ENCODE results near the gene IPO5.
"Not testable (repeated sequence)": the region's sequence is repeated elsewhere in the genome, so short reads cannot be mapped to it uniquely, and the experiment has no call there.

Gene IPO5

DNA sequence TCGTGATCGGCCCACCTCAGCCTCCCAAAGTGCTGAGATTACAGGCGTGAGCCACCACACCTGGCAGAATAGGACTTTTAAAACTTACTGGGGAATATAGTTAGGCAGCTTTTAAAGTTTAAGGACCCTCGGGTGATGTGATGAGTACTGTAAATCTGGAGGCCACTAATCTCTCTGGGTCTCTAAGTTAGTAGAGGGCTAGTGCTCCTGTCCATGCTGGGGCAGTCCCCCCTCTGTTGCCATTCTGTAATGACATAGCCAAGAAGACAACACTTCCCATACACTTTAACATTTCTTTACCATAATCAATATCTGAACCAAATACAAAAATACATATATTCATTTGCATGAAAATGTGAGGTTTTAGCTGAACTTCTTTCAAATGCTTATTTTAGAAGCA, 65.7 kb downstream of the IPO5 start:
- DNase-seq: no peak

DNA sequence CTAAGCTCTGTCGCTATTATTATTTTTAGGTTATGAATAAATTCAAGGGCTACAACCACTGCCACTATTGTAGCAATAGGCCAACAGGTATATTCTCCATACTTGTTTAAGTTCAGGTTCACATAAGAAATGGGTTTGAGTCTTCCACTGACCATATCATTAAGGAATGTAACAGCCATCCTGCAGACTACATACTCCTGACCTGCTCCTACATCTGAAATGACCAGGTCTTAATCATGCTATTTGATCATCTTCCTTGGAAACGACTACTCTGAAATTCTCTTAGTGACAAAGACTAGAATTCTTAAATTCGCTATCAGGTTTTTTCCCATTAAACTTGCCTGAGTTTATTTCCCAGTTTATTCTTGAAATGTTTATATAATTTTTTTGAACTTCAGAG, 66.8 kb downstream of the IPO5 start:
- no peak for DNase-seq

DNA sequence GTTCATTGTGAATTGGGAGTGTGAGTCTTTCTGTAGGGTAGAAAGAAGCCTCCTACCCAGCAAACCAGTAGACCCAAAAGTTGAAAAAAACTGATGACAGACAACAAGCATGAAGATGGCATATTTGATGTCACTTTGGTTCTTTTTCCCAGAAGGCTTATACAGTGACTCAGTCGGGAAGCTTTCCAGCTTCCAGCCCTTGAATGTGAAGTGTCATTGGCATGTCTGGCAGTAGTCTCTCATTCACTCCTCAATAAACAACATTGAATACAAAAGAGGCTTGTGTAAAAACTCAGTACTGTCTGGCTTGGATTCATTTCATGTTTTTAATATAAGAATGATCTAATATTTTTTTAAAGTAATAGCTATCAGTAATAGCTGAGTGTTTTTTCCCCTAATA, 68.7 kb downstream of the IPO5 start:
- no peak for DNase-seq

DNA sequence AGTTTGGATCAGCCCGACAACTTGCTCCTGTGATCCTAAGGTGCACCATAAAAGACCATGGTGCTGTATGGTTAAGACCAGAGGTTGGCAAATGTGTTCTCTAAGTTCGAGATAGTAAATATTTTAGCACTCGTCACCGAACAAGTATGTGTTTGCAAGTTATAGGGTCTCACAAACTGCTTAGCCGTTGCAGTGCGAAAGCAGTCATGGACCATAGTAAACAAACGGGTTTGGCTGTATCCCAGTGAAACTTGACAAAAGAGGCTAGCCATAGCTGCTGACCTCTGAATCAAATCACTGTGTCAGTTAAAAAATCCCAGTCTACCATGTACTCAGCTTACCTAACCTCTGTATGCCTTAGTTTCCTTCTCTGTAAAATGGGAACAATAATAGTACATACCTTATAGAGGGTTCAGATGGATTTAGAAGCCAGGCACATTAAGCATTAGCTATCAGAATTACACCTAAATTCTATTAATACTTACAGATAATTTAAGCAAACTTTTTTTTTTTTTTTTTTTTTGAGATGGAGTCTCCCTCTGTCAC, 72.1 kb downstream of the IPO5 start:
- DNase-seq: no peak

DNA sequence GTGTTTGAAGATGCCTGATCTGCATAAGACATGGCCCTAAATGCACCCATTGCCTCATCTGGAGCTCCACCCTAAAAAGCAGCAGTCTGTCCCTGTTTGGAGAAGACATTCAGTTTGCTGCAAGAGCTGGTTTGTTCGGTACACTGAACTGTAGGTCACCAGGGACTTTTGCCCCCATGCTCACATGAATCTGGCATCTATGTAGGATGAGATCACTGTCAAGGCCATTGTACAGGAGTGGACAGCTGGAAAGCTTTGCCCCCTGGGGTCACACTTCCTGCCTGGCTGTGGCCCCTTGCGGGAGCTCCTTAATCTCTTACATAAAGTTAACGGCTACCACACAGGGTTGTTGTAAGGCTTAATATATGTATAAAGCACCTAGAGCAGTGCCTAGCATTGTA, 73.0 kb downstream of the IPO5 start:
- DNase-seq: peak in 1 of 2 experiments; percentile 14

DNA sequence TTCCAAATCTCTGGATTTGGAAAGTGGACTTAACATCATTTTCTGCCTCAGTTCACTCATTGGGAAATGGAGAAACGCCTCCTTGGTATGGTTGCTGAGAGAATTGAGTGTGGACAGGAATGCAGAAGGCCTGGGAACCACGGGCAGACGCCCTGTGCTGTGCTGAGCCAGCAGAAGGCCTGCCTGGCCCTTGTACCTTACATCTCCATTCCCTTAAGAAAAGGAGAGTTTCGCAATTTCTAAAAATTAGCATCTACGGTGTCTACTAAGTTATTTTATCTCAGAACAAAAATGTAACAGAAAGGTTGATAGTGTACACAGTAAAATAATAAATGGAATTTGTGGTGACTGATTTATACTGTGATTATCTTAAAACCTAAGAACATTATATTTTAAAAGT, 78.7 kb downstream of the IPO5 start:
- no peak for DNase-seq

DNA sequence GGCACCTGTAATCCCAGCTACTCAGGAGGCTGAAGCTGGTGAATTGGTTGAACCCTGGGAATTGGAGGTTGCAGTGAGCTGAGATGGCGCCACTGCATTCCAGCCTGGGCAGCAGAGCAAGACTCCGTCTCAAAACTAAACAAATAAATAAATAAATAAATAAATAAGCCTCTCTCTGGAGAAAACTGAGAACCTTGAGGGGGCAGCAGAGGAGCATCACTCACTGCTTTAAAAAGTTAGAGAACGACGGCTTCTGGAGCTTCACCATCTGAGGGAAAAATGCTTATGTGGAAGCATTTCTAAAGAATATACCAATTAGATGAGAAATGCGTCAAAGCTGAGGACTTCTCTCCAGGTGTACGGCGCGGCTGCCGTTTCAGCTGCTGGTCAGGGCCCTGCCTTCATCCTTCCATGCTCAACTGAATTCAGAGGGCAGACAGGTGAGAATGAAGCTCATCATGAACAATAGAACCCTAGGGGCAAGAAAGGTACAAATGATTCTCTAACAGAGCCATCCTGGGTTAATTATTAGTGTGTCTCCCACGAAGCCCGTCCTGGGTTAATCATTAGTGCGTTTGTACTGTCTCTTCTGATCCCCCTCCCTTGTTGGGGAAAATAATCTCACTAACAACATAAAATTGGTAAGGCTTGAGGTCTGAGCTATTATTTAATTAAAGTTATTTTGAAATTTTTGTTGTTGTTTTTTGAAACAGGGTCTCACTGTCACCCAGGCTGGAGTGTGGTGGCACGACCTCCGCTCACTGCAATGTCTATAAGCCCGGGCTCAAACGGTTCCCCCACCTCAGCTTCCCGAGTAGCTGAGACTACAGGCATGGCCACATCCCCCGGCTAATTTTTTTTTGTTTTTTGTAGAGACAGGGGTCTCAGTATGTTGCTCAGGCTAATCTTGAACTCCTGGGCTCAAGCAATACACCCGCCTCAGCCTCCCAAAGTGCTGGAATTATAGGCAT, 80.1 kb downstream of the IPO5 start:
- DNase-seq: no peak

DNA sequence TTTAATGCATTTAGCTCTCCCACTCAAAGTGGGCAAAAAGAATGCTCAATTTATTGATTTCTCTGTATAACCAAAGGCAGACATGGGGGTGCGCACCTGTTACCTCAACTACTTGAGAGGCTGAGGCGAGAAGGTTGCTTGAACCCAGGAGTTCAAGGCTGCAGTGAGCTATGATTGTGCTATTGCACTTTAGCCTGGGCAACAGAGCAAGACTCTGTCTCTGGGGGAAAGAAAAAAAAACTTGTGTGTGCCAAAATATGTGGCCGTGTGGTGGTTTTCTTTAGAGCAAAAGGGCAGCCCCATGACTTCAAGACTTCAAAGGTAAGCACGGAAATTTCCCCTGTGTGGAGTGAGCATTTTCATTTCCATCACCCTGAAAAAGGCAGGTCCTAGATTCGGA, 81.9 kb downstream of the IPO5 start:
- DNase-seq: no peak

DNA sequence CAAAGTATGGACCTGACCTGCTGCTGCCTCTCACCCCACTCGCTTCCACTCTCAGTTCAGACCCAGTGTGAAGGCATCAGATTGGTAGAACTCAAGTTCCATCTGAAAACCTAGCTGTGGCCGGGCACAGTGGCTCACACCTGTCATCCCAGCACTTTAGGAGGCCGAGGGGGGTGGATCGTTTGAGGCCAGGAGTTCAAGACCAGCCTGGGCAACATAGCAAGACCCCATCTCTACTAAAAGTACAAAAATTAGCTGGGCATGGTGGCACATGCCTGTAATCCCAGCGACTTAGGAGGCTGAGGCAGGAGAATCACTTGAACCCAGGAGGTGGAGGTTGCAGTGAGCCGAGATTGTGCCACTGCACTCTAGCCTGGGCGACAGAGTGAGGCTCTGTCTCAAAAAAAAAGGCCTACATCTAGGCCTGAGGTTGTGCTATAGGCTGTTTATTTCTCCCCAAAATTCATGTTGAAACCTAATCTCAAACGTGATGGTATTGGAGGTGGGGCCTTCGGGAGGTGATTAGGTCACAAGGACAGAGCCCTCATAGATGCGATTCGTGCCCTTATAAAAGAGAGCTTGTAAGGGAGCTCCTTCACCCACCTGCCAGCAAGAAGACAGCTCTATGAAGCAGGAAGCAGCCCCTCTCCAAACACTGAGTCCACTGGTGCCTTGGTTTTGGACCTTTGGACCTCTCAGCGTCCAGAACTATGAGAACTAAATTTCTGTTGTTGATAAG, 83.3 kb downstream of the IPO5 start:
- DNase-seq: not testable (repeated sequence)

DNA sequence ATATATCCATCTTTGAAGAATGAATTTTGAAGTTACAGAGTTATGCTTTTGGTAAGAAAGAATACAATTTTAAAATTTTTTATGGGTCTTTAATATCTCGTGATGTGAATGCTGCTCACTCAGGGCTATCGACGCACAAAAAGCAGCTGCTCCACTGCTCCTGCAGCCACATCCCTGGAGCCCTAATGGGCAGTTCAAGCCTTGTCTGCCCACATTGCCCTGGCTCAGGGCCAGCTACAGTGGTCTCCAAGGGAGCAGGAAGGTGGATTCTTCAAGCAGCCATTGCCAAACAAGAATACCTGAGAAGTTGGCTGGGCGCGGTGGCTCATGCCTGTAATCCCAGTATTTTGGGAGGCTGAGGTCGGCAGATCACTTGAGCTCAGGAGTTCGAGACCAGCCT, 85.8 kb downstream of the IPO5 start:
- no peak for DNase-seq

DNA sequence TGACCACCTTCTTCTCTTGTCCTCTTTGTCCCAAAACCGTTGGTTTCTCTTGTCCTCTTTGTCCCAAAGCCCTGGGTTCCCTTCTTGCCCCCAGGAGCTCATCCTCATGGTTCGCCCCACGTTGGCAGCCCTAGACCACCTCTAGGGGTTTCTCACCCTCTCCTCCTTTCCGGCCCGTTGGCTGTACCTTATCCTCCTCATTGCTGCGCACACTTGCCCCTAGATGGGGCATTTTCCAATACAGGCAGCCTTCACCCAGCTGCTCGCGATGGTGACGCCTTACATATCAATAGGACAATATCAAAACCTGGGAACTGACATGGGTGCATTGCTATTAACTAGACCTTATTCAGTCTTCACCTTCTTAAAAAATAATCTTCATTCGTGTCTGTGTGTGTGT, 86.5 kb downstream of the IPO5 start:
- no peak for DNase-seq

DNA sequence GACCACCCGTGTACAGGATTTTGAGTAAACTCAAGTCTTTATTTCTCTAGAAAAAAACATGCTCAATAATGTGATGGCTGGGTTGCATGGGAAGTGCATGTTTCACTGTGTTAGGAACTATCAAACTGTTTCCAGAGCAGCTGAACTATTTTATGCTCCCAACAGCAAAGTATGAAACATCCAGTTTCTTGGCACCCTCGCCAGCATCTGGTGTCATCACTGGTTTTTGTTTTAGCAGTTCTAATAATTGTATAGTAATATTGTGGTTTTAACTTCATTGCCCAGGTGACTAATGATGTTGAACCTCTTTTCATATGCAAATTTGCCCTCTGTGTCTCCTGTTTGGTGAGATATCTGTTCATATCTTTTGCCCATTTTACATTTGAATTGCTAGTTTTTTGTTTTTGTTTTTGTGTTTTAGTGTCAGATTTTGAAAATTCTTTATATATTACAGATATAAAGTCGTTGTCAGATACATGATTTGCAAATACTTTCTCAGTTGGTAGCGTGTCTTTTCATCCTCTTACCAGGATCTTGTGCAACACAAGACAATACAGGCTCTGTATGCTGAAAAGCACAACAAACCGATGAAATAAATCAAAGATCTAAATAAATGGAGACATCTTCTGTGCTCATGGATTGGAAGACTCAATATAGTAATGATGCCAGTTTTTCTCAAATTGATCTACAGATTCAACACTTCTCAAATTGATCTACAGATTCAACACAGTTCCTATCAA, 87.8 kb downstream of the IPO5 start:
- DNase-seq: no peak

DNA sequence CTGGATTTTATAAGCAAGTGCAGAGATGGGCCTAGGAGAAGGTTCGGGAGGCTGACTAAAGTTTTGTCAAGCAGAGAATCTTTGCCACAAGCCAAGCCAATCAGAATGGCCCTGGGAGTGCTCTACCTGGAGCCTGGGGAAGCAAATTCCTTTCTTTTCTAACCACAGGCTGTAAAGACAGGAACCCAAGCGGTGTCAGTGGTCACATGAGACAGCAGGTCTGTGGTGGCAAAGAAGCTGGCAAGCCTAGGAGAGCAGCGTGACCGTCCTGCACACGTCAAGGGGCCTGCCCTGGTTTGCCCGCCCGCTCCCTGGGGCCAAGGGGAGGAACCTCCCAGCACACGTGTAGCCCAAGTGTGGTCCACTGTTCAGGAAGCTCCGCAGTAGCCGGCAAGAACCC, 90.8 kb downstream of the IPO5 start:
- no peak for DNase-seq

DNA sequence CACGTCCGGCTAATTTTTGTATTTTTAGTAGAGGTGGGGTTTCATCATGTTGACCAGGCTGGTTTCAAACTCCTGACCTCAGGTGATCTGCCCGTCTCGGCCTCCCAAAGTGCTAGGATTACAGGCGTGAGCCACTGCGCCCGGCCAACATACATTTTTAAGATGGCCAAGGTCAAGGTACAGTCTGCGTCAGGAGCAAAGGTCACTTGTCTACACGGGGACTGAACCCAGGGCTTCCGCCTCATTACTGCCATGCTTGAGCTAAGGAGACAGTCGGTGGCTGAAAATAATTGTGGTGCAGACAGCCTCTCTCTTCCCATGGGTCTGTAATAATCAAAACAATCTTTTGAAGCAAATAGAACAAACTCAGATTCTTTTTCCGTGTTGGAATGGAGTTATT, 94.3 kb downstream of the IPO5 start:
- DNase-seq: not testable (repeated sequence)

DNA sequence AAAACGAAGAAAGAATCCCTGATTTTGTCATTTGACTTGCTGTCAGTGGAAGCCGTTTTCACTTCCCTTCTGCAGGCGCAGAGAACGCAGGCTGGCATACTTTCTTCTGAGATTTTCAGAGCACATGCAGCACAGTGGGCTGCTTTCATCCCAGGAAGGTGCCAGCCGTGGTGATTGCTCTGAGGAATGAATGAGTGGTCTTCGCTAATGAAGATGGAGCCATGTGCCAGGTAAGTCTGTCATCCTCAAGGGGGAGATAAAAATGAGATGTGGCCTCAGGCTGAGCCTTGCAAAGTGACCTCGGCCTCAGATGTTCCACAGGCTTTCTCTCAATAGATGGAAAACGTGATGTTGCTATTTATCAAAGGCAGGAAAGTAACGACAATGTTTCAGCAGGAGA, 94.8 kb downstream of the IPO5 start:
- DNase-seq: no peak

DNA sequence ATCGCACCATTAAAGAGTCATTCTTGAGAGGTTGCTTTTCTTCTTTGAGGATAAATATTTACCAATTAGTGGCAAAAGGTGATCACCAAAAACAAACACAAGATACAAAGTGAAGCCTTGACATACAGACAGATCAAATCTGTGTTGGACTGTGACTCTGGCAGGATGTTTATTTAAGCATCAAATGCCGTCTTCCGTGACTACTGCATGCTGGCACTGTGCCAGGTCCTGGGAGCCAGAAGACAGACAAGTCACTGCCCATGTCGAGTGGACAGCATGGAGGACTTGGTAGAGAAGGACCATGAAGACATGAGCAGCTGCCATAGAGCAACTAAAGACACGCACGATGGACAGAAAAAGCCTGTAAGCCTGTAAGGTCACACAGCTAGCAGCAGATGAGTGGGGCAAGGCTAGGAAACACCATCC, 96.6 kb downstream of the IPO5 start:
- DNase-seq: peak; percentile 24 to 34

DNA sequence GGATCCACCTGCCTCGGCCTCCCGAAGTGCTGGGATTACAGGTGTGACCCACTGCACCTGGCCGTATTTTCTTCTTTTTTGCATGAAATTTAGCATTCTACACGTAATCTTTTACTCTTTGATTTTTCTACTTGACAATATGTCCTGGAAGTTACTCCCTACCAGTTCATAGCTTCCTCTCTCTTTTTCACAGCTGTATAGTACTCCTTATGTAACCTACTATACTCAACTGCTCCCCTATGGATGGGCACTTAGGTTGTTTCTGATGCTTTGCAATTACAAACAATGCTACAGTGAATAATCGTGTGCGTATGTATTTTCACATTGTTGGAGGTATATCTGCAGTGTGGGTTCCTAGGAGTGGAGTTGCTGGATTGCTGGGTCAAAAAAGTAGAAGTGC, 98.9 kb downstream of the IPO5 start:
- no peak for DNase-seq

DNA sequence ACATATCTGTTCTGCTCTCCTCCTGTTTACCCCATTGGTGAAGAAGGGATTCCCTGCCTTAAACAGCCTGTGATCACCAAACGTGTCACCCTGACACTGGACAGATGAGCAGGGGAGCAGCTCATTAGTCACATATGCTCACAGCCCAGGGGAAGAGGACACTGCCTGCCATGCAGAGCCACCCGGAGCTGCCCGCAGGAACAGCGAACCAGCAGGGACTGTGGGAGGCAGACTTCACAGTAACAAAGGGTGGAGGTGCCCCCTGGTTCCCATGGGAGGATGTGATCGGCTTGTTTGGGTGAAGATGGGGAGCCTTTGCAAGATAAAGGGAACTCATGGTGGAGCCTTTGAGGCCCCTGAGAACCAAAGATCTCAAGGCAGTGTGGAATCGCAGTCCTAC, 100.8 kb downstream of the IPO5 start:
- no peak for DNase-seq

DNA sequence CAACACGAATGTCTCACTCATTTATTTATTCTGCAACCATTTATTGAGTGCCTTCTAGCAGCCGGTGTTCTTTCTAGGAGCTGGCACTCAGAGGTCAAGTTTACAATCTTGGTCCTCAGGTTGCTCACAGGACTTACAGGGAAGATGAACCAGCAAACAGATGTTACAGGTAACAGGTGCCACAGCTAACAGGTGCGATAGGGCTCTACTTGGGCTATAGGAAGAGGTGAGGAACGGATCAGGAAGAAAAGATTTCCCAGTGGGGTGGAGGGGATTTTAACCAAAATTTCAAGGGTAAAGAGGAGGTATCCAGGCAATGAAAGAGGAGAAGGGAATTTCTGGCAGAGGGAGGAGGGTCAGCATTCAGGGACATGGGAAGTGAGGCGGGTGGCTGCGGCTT, 102.1 kb downstream of the IPO5 start:
- DNase-seq: no peak

DNA sequence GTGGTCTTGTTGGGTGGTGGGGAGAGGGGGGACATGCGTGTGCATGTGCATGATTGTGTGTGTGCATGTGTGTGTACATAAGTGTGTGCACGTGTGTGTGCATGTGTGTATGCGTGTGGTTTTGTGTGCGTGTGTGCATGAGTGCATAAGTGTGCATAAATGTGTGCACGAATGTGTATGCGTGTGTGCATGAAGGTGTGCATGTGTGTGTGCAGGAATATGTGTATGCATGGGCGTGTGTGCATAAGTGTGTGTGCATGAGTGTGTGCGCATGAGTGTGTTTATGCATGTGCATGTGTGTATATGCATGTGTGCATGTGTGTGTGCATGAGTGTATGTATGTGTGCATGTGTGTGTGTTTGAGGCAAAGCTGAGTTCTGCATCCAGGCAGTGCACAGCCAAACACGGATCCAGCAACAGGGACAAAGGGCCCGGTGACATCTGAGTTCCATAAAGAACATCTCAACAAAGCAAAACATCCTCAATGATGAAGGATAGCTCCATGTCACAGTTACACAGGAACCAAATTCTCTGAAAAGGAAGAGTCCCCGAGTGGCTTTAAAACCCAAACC, 103.5 kb downstream of the IPO5 start:
- DNase-seq: no peak

DNA sequence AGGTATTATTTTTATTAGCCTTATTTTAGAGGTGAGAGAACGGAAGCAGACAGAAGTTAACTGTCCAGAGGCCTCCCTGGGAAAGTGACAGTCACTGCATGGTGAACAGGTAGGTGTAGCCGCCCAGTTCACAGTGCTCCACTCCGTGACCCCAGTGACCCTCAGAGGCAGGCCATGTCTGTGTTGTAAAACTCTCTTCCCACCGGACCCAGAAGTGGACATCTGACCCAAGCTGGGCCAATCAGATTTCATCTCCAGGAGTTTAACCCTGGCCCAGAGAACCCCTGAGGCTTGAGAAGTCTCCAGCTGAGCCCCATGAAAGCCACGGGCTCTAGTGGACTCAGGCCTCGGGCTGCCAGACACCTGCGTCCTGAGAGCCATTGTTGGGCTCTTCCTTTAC, 105.8 kb downstream of the IPO5 start:
- DNase-seq: no peak

DNA sequence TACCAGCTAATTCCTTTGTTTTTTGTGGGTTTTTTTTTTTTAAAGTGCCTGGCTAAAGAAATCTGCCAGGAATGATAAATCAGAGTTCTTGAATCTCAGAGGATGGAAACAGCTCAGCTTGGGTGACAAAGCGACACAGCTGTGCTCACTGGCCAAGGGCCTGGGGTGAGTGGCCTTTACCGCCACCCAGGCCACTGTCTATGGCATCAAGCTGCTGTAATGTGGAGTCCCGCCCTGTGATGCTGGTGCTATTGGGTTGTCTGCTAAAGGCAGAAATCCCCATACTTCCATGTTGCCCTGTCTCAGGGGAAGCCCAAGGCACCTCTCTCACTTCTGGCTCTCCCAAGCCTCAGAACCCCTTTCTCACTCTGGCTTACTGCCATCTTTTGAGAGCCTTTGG, 106.8 kb downstream of the IPO5 start:
- no peak for DNase-seq

DNA sequence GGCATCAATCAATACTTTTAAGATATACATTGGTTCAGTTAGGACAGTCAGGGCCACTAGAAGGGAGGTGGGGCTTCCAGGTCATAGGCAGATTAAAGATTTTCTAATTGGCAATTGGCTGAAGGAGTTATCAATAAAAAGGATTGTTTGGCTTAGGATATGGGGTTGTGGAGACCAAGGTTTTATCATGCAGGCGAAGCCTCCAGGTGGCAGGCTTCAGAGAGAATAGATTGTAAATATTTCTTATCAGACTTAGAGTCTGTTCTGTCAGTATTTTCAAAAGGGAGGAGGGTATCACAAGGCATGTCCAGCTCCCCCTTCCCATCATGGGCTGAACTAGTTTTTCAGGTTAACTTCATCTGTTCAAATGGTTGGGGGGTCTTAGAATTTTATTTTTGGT, 112.0 kb downstream of the IPO5 start:
- DNase-seq: no peak
